Stimulated activated CD8-positive, alpha-beta memory T cell treated with anti-CD3 and anti-CD28 coated beads, Interleukin-7, amount 100 ng/mL, for 48 hours (primary cell): ENCODE data around the gene RPLP1.
"Not testable (repeated sequence)": the region's sequence is repeated elsewhere in the genome, so short reads cannot be mapped to it uniquely, and the experiment has no call there.

ENCODE experiments used
- DNase-seq, 2 donors: peaks; one replicate each; pipeline ENCODE4 v3.0.0-alpha.2; 2020; ENCODE audit warnings: low read depth in 1 of 2; ENCODE audit errors: extremely low read depth in 1 of 2

RPLP1 gene

DNA sequence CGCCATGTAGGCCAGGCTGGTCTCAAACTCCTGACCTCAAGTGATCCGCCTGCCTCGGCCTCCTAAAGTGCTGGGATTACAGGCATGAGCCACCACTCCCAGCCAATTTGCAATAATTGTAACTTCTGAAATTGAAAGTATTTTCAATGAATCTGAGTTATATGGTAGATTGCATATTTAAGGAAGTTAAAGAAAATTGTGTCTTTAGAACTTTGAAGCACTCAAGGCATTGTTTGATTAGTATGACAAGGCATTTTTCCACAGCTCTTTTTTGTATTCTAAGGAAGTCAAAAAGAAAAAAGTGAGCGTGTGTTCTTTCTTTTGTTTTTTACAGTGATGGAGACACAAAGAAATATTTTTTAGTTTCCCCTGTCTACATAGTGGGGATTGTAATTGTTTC lies 15.7 kb upstream of the RPLP1 start:
- no peak for DNase-seq

DNA sequence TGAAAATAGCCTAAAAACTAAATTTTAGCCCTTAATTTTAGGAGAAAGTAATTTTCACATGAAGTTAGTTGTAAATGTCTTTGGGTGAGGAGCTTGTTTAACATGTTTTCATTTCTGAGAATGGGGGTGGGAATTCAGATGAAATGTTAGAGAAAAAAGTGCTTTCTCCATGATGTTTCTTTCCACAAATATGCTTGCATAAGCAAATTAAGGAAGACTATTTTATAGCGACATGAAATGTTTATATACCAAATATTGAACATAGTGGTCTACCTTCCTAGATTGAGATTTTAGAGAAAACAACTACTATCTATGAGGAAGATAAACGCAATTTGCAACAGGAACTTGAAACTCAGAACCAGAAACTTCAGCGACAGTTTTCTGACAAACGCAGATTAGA lies 13.0 kb upstream of the RPLP1 start:
- no peak for DNase-seq

DNA sequence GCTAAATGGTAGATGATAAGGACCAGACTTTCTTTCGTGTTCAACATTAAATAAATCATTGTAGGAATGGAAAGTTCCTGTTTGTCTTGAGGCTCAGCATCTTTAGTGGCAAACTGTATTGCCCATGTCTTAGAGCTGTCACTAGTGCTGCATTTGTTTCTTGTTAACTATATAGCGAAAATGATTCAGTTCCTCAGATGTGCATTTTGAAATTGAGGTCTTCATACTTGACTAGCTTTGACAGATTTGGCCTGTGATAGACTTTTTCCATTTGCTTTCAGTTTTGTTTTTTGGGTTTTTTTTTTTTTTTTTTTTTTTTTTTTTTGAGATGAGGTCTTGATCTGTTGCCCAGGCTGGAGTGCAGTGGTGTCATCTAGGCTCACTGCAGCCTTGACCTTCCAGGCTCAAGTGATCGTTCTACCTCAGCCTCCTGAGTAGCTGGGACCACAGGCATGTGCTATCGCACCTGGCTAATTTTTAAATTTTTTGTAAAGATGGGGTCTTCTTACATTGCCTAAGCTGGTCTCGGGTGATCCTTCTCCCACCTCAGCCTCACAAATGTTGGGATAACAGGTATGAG lies 9.5 kb upstream of the RPLP1 start:
- DNase-seq = no peak

DNA sequence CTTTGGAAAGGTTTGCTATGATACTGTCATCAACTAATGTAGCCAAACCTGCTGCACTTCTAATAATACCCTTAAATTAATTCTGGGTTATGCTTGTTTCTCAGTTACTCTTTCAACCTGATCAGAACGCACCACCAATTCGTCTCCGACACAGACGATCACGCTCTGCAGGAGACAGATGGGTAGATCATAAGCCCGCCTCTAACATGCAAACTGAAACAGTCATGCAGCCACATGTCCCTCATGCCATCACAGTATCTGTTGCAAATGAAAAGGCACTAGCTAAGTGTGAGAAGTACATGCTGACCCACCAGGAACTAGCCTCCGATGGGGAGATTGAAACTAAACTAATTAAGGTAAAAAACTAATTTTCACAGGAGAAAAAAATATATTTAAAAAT lies 7.9 kb upstream of the RPLP1 start:
- DNase-seq = no peak

DNA sequence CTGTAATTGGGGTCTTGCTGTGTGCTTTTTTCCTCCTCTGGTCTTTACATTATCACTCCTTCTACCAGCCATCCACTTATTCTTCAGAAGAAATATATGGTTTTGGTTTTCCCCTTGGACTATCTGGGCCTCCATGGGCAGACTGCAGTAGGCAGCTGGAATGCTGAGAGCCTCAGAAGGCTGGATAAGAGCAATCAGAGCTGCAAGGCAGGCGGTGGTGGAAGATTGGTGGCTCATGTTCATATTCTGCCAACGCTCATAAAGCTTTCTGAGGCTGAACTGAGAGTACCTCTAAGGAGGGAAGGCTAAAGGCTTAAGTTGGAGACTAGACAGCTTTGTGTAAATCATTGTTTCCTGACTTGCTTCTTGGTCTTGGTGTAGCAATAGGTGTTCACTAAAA lies 5.7 kb upstream of the RPLP1 start:
- no peak for DNase-seq

DNA sequence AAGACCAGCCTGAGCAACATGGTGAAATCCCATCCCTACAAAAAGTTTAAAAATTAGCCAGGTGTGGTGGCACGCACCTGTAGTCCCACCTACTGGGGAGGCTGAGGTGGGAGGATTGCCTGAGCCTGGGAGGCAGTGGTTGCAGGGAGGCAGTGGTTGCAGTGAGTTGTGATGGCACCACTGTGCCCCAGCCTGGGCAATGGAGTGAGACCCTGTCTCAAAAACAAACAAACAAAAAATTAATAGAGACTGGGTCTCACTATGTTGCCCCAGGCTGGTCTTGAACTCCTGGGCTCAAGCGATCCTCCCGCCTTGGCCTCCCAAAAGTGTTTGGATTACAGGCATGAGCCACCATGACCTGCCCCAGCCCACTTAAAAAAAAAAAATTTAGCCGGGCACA lies 2.4 kb upstream of the RPLP1 start:
- DNase-seq = not testable (repeated sequence)

DNA sequence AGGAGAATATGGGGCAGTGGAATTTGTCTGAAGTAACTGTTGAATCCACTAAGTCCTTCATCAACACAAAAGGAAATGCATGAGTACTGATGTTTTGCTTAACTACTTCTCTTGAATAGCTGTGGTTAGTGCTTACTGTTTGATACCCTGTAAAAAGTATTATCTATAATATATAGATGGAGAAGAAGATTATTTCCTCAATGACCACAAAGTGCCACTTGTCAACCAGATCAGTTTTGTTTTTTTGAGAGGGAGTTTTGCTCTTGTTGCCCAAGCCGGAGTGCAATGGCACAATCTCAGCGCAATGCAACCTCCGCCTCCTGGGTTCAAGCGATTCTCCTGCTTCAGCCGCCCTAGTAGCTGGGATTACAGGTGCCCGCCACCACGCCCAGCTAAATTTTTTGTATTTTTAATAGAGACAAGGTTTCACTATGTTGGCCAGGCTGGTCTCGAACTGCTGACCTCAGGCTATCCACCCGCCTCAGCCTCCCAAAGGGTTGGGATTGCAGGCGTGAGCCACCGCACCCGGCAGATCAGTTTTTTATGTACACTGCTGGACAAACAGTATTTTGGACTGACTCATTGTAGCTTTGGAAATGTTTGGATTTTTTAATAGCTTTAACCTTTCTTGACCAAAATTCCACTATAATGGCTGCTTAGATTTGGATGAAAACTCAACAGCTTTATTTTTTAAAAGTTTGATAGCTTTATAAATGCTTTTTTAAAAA lies 1.5 kb upstream of the RPLP1 start:
- no peak for DNase-seq

DNA sequence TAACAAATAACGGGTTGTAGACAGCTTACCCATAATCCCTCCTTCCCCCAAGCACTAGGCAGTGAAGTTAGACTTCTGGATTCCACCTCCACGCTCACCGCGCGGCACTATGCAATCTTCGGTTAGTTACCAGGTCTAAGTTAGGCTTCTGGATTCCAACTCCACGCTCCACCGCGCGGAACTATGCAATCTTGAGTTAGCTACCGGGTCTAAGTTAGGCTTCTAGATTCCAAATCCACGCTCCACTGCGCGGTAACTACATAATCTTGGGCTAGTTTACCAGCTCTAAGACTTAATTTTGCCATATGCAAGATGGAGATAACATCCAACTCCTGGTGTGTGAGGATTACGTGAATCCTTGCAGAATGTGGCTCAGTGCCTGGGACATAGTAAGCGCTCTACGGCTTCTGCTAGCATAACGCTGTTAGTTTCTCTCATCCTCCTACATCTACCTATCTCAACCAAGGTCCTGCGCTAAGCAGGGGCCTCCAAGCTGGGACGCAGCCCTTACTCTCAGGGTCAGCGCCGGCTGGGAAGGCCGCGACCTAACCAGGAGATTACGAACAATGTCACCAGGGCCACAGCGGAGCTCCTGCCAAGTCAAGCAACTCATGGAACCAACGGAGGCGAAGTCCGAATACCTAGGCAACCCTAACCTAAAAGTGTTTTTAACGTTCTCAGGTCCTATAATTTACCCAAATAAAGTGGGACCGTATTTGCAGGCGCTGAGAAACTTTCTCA lies 497 bp upstream of the RPLP1 start:
- DNase-seq = no peak

DNA sequence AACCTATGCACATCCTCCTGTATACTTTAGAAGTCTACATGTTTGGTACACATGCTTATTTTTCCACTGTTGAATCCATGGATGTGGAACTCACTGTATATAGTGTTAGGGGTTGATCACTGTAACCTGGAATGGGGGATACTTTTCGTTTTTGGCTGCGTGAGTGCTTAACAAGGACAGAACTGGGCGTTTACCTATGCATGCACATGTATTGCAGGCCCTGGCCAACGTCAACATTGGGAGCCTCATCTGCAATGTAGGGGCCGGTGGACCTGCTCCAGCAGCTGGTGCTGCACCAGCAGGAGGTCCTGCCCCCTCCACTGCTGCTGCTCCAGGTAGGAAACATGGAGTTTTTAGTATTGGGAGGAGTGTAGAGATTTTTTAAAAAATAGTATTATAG lies 2.3 kb downstream of the RPLP1 start:
- no peak for DNase-seq

DNA sequence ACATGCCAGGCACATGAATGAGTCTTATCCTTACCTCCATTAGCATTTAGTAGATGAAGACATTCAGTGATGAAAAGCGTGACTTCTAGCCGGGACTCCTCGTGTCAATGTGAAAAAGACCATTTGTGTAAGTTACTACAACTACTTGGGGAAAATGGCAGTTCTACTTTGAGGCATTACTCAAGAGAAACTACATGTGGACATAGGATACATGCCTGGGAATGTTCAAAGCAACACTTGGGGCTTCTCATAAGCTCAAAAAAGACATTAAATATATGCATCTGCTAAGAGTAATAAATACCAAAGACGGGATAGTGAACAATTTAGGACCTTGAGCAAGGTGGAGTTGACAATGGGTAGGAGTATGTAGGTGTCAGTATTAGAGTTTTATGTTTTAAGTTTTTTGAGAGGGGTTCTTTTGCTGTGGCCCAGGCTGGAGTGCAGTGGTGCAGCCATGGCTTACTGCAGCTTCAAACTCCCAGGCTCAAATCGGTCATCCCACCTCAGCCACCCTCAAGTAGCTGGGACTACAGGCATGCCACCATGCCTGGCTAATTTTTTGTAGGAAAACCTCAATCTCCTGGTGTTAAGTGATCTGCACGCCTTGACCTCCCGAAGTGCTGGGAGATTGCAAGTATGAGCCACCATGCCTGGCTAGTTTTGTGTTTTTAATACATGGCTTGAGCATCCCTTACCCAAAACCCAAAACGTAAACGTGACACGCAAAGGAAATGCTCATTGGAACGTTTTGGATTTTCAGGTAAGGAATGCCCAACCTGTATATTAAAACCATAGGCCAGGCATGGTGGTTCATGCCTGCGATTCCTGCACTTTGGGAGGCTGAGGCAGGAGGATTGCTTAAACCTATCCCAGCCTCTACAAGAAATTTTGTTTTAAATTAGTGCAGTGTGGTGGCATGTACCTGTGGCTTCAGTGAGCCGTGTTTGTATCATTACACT lies 3.9 kb downstream of the RPLP1 start:
- DNase-seq = no peak

DNA sequence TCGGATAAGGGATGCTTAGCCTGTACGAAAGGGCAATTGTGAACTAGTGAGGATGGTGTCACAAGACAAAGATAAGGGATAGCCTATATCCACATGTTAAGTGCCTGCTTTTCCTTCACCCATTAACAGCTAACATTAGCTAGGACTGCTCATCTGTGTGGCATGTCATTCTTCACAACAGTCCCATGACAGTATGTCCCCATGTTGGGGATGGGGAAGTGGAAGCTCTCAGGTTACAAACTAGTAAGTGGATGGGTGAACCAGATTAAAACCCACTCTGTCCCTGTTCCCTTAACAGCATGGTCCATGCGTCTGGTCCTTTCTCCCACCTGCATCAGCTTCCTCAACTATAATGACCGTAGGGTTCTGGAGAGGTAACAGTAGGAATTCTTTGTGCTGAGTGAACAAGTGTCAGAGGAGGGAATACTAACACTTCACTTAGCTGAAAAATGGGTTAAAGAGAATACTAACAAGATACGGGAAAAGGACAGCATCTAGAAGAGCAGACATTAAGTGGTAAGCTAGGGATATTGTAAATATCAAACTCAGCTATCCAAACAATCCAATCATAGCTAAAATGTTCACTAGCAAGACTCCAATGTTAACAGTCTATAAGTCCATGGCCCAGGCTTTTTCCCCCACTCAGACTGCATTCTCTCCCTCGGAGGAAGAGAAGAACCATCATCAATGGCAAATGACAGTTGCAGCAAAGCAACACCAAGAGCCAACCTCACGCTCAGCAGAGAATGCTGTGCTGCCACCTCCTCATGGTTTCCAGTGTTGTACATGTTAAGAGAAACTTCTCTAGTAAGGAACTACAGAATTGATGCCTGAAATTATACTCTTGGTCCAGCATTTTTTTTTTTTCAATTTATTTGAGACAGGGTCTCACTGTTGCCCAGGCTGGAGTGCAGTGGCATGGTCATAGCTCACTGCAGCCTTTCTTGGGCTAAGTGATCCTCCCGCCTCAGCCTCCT lies 5.0 kb downstream of the RPLP1 start:
- no peak for DNase-seq

DNA sequence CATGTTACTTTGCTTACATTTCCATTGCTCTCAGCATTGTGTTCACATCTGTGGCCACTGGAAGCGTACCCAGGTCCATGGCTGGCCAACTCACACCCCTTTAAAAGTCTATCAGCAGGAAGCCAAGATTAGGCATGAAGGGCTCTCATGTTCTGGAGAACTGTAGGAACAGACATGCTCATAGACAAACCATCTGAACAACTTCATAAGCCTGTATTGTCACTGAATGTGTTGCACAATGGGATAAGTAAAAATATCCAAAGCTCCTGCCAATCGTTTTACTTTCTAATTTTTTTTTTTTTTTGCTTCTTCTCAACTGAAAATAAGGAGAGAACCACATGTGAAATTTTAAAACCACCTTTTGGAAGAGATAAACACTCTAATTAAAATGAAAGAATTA lies 6.4 kb downstream of the RPLP1 start:
- DNase-seq = no peak

DNA sequence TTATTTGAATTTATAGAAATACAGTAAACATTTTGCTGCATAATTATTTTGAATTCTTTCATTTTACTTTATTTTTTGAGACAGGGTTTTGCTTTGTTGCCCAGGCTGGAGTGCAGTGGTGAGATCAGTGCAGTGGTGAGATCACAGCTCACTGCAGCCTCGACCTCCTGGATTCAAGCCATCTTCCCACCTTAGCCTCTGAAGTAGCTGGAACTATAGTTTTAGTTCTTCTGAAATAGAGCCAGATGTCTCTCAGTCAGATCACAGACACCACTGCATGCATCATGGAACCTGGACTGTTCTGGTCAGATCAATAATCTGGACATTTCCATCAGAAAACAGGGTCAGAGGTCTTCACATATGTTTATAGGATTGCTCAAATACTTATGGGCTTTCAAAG lies 7.9 kb downstream of the RPLP1 start:
- no peak for DNase-seq

DNA sequence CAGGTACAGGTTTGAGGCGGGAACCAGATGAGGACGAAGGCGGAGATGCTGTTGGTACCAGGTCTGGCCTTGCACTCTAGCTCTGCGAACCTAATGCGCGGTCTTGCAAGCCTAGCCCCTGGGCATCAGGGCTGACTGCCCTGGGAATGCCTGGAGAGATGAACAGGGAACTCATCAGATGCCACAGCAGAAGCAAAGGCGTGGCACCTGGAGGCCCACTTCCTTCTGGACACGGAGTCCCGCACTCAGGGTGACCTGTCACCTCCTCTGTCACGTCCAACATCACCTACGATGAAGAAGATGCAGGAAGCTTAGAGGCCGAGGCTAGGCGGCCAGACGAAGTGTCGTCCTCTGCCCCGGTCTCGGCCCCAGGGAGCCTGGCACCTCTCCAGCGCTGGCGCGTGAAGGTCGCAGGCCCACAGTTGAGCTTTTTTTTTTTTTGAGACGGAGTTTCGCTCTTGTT lies 9.4 kb downstream of the RPLP1 start:
- no peak for DNase-seq

DNA sequence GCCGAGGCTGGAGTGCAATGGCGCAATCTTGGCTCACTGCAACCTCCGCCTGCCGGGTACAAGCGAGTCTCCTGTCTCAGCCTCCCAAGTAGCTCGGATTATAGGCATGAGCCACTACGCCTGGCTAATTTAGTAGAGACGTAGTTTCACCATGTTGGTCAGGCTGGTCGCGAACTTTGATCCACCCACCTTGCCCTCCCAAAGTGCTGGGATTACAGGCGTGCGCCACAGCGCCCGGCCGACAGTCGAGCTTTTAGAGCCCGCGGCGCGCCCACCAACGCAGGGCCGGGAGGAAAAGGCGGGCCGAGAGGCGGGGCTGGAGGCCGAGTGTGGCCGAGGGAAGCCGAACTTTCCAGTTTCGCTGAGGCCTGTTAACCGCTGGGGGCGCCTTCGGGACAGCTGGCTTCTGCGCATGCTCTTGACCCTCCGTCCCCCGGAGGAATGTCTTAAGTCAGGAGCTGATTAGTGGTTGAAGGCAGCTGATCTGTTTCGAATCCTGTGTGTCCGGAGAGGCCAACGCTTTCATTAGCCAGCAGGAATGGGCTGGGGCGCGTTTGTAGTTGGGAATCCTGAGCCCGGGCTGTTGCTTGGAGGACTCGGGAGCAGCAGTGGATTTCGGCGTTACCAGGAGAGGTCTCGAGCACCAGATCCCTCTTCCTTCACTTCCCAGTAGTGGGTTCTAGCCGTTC lies 10.0 kb downstream of the RPLP1 start:
- peak; percentile 80 to 90 for DNase-seq

DNA sequence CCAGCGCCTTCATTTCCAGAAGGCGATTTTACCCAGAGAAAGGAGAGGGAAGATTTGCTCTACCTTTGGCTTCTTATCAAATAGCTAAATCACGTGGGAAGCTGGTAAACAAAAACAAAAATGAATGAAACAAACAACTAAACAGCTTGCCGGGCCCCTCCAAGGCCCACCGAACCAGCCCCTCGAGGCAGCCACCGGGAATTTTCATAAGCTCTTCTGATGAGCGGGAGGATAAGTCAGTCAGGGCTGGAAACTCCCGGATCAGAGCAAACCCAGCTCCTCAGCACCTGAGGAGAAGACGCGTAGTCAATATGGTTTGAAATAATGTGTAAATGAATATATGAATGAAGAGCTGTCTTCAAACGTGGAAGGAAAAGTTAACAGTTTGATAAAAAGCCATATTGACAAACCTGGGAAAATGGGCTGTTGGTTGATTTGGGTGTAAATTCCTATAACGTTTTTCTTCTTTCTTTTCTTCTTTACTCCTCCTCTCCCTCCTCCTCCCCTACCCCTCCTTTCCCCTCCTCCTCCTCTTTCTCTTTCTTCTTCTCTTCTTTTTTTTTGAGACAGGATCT lies 10.7 kb downstream of the RPLP1 start:
- DNase-seq = no peak

DNA sequence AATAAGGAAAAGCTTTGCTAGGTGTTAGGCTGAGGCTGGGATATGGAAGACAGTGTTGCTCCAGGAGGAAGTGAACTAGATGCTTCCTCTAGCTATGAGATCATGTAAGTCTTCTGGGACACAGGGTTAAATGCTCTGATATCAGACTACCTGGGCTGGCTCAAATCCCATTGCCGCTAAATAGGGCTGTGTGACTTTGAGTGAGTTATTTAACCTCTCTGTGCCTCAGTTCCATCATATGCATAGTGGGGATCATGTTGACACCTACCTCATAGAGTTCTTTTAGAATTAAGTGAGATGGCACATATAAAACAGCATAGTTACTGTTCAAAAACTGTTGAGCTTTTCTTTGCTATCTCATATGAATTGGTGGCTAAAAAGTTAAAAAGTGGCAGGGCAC lies 12.6 kb downstream of the RPLP1 start:
- DNase-seq = no peak

DNA sequence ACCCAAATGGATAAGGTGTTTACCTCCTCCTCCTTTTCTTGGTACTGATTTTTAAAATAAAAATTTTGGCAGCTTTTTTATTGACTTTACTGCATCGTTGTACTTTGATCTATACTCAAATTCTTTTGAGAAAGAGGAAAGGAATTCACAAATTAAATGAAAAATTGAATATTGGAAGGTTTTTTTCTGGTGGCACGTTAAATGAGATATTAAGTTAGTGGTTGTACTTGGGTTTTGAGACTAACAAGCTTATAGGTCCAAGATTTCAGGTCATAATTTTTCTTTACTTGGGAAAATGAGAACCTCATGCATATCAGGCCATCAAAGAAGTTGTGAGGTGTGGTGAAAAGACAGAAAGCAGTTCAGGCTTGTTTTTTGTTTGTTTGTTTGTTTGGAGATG lies 14.1 kb downstream of the RPLP1 start:
- DNase-seq = no peak

DNA sequence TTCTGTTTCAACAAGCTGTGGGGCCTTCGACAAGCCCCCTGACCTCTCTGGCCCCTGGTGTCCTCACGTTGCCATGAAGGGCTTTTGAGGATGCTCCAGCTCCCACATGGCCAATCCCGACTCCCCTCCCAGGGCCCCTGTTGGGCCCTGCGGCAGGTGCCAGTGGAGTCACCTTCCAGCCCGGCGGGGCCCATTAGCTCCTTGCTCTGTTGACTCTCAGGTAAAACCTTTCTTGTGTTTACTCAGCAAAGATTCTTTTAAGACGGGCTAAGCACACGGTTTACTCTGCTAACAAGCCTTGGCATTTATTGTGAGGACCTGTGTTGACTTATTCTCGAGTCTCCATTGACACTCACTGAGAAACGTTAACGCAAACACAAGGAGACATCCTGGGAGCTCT lies 15.0 kb downstream of the RPLP1 start:
- no peak for DNase-seq
